ENCODE measurements around the gene ADGRL3.

DNA sequence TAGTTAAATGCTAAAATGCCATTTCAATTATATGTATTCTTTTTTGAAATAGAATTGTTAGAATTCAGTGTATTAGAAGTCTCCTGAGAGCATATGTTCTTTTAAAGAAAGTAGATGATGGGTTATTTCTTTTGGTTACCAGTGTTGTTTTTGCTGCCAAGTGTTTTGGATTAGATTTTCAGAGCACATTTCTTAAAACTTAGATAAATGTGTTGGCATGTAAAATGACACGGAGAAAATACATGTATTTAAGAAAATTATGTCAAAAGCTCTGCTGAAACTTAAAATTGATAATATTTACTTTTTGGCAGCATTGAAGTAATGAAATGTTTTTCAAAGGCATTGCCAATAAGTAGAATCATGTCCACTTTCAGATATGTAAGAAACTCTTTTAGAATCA lies 379.7 kb downstream of the ADGRL3 start:
- TF ChIP-seq POLR2A (IDR thresholded peaks at IDR 0.05): no peak
- TF ChIP-seq, protein P1, sequence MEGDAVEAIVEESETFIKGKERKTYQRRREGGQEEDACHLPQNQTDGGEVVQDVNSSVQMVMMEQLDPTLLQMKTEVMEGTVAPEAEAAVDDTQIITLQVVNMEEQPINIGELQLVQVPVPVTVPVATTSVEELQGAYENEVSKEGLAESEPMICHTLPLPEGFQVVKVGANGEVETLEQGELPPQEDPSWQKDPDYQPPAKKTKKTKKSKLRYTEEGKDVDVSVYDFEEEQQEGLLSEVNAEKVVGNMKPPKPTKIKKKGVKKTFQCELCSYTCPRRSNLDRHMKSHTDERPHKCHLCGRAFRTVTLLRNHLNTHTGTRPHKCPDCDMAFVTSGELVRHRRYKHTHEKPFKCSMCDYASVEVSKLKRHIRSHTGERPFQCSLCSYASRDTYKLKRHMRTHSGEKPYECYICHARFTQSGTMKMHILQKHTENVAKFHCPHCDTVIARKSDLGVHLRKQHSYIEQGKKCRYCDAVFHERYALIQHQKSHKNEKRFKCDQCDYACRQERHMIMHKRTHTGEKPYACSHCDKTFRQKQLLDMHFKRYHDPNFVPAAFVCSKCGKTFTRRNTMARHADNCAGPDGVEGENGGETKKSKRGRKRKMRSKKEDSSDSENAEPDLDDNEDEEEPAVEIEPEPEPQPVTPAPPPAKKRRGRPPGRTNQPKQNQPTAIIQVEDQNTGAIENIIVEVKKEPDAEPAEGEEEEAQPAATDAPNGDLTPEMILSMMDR (IDR thresholded peaks at IDR 0.05): no peak

All from adrenal gland (tissue), 5 donors.